Prostate gland (tissue), 2 donors: ENCODE results near the gene BMP8B. TPM values are rescaled to one million over a fixed set of nuclear protein-coding genes. Genes with fewer than 3 reads are reported as not detected.
"Not testable (repeated sequence)": the region's sequence is repeated elsewhere in the genome, so short reads cannot be mapped to it uniquely, and the experiment has no call there.

ENCODE experiments used
- DNase-seq: peaks from one replicate; pipeline ENCODE4 v3.0.0-alpha.2; 2019; ENCODE audit warnings: low spot score
- H3K27ac ChIP-seq, 2 donors: fragments of 200-600 bp; sonication (generic); 2 replicates each; pipeline ENCODE4 v1.5.1; 2017 to 2019
- H3K27me3 ChIP-seq: fragments of 200-600 bp; sonication (generic); replicated peaks from 2 replicates; pipeline ENCODE4 v1.5.1; 2019; ENCODE audit not compliant: insufficient read depth
- H3K36me3 ChIP-seq, 2 donors: fragments of 200-600 bp; sonication (generic); 1 replicate in 1 of 2; 2 replicates in 1 of 2; pipeline versions ENCODE4 v1.5.1 to v1.8.1; 2017 to 2019
- H3K4me1 ChIP-seq: fragments of 200-600 bp; sonication (generic); replicated peaks from 2 replicates; pipeline ENCODE4 v1.5.1; 2019
- H3K4me3 ChIP-seq, 2 donors: fragments of 200-600 bp; sonication (generic); 2 replicates each; pipeline ENCODE4 v1.5.1; 2017 to 2019
- H3K9me3 ChIP-seq: fragments of 200-600 bp; sonication (generic); 2 replicates; pipeline ENCODE4 v1.5.1; 2017
- POLR2A ChIP-seq: fragments of 450-650 bp; IDR thresholded peaks from one replicate; pipeline ENCODE4 v1.6.1; 2016; ENCODE audit warnings: antibody characterized with exemption, mild to moderate bottlenecking
- POLR2AphosphoS5 ChIP-seq: sonication (generic); formaldehyde crosslinking; IDR thresholded peaks from one replicate; pipeline ENCODE4 v1.6.1; 2017; ENCODE audit warnings: antibody characterized with exemption
- WGBS: methylation state at CpG from one replicate; pipeline ENCODE4 v1.1.5; 2018; 5-methylcytosine and 5-hydroxymethylcytosine counted together
- intact Hi-C: fragments of 100-400 bp; cut with DNase I; formaldehyde crosslinking; loops from one replicate; pipeline ENCODE4 v1.14.2; 2022
- total RNA-seq, 2 donors: library from RNA; depleted of rRNA; stranded (reverse); fragments of >200 nt; gene quantifications; one replicate each; pipeline ENCODE4 v1.1.0, GENCODE V29; 2016
- TF ChIP-seq, protein P1 (sequence below), 4 experiments: fragments of 200-600 bp in 2 of 4; fragments of 450-650 bp in 2 of 4; sonication (generic) in 2 of 4; IDR thresholded peaks; 1 replicate in 3 of 4; 2 replicates in 1 of 4; pipeline ENCODE4 v1.5.1; 2016 to 2019; ENCODE audit warnings: antibody characterized with exemption in 4 of 4, mild to moderate bottlenecking in 2 of 4, moderate library complexity in 2 of 4

BMP8B gene
- total RNA-seq, 2 donors from 2014 or later: 0.77 to 4.7 TPM

- TF ChIP-seq POLR2A: no peak
- no peak for TF ChIP-seq POLR2AphosphoS5
- TF ChIP-seq, protein P1, sequence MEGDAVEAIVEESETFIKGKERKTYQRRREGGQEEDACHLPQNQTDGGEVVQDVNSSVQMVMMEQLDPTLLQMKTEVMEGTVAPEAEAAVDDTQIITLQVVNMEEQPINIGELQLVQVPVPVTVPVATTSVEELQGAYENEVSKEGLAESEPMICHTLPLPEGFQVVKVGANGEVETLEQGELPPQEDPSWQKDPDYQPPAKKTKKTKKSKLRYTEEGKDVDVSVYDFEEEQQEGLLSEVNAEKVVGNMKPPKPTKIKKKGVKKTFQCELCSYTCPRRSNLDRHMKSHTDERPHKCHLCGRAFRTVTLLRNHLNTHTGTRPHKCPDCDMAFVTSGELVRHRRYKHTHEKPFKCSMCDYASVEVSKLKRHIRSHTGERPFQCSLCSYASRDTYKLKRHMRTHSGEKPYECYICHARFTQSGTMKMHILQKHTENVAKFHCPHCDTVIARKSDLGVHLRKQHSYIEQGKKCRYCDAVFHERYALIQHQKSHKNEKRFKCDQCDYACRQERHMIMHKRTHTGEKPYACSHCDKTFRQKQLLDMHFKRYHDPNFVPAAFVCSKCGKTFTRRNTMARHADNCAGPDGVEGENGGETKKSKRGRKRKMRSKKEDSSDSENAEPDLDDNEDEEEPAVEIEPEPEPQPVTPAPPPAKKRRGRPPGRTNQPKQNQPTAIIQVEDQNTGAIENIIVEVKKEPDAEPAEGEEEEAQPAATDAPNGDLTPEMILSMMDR (IDR thresholded peaks at IDR 0.05): no peak
- WGBS: 74% methylated on average over 17 of the region's 22 CpGs
- no peak overlapping the region for H3K4me3 ChIP-seq
- no peak for DNase-seq
- H3K27ac ChIP-seq: no peak overlapping the region
- no peaks in the 10 kb centered on the region for H3K4me1 ChIP-seq
- intact Hi-C loops: no loop called here
- H3K36me3 ChIP-seq: no peaks in the 10 kb centered on the region
- H3K27me3 ChIP-seq: no peaks in the 10 kb centered on the region
- H3K9me3 ChIP-seq: no peaks in the 10 kb centered on the region
Measured at GRCh38 chr1:39819091-39819812, 30.6 kb upstream of the BMP8B start.

DNA sequence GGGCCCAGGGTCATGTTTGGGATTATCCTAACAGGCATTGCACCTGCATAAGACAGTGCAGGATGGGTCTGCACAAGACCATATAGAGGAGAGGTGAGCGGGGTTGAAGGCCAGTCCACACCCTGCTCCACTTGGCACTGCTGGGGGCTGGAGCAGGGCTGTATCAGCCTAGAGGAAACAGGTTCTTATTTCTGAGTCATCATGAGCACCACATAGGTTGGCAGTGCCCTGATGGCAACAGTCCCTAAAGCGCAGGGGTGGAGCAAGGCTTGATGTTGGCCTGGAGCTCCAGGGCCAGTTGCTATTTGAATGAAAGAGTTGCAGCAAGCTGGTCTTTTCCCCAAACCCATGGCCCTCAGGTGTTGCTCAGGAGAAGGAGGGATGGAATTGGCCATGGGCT, 29.8 kb upstream of the BMP8B start:
- no peaks in the 10 kb centered on the region for H3K9me3 ChIP-seq
- H3K36me3 ChIP-seq: no peaks in the 10 kb centered on the region
- no peak overlapping the region for H3K4me3 ChIP-seq
- no peak for DNase-seq
- H3K27ac ChIP-seq: no peak overlapping the region
- 97% methylated on average over 2 of the region's 2 CpGs for WGBS
- intact Hi-C loops: no loop called here
- TF ChIP-seq POLR2A: no peak
- no peak for TF ChIP-seq POLR2AphosphoS5
- TF ChIP-seq, protein P1 (IDR thresholded peaks at IDR 0.05): no peak
- H3K27me3 ChIP-seq: no peaks in the 10 kb centered on the region
- H3K4me1 ChIP-seq: no peaks in the 10 kb centered on the region

GRCh38 chr1:39817091-39817932, 28.6 kb upstream of the BMP8B start:
- peak; percentile 82 for DNase-seq
- peak overlapping the region; percentile 55 to 72 for H3K27ac ChIP-seq
- not testable (repeated sequence) for H3K4me1 ChIP-seq, H3K4me3 ChIP-seq, H3K36me3 ChIP-seq, H3K27me3 ChIP-seq, H3K9me3 ChIP-seq
- WGBS: 45% methylated on average over 20 of the region's 24 CpGs
- intact Hi-C loops: loop anchor here (2.0 kb wide), 2 partner anchors 77 to 85 kb away; no protein-coding TSS in a partner anchor
- TF ChIP-seq POLR2AphosphoS5 (peak; percentile 73), POLR2A (peak; percentile 40)
- TF ChIP-seq, protein P1 (IDR thresholded peaks at IDR 0.05): peak in 3 of 4 experiments; percentile 15 to 30 (median 16)

- H3K27me3 ChIP-seq: no peaks in the 10 kb centered on the region
- no peaks in the 10 kb centered on the region for H3K9me3 ChIP-seq
- peak; percentile 61 for TF ChIP-seq POLR2AphosphoS5
- TF ChIP-seq POLR2A: no peak
- TF ChIP-seq, protein P1 (IDR thresholded peaks at IDR 0.05): peak; percentile 83 to 98 (median 94)
- no peak overlapping the region for H3K4me3 ChIP-seq
- H3K4me1 ChIP-seq: no peaks in the 10 kb centered on the region
- H3K36me3 ChIP-seq: no peaks in the 10 kb centered on the region
- DNase-seq: peak; percentile 77
- peak overlapping the region in 1 of 2 donors; percentile 55 for H3K27ac ChIP-seq
- intact Hi-C loops: loop anchor here (1.0 to 2.0 kb wide), 3 partner anchors 78 to 158 kb away; no protein-coding TSS in a partner anchor
- WGBS: 19% methylated on average over 11 of the region's 11 CpGs
Measured at GRCh38 chr1:39816415-39817090, 27.9 kb upstream of the BMP8B start.
